K562 (cell line): ENCODE data around the gene RABGAP1L. TPM values are rescaled to one million over a fixed set of nuclear protein-coding genes. Genes with fewer than 3 reads are reported as not detected.

ENCODE experiments used
- ARID2 ChIP-seq: fragments of 450-650 bp; IDR thresholded peaks from 2 replicates; pipeline ENCODE4 v1.6.1; 2017; ENCODE audit warnings: antibody characterized with exemption, mild to moderate bottlenecking
- CEBPB ChIP-seq: fragments of 450-650 bp; IDR thresholded peaks from 2 replicates; pipeline ENCODE4 v1.6.1; 2016; ENCODE audit warnings: missing genetic modification characterization, missing compliant biosample characterization
- CEBPG ChIP-seq, 3 experiments: fragments of 200-800 bp in 1 of 3; sonication (Bioruptor generic) in 1 of 3; sonication (generic) in 1 of 3; formaldehyde crosslinking in 1 of 3; IDR thresholded peaks in 2 of 3; conservative IDR thresholded peaks in 1 of 3; 2 replicates each; pipeline versions ENCODE4 v1.6.1 to v1.8.0; 2016 to 2022; ENCODE audit warnings: missing compliant biosample characterization in 2 of 3, missing genetic modification characterization in 2 of 3, mild to moderate bottlenecking in 1 of 3, missing genetic modification reagents in 1 of 3
- CTCF ChIP-seq, 3 experiments: IDR thresholded peaks in 2 of 3; conservative IDR thresholded peaks in 1 of 3; 2 replicates each; pipeline ENCODE4 v1.5.1; 2011 to 2012; ENCODE audit warnings: low read length in 3 of 3, mild to moderate bottlenecking in 3 of 3, control low read depth in 2 of 3, improper control_type of control experiment in 1 of 3, inconsistent platforms in 1 of 3, low read depth in 1 of 3, mixed read lengths in 1 of 3, moderate library complexity in 1 of 3; ENCODE audit not compliant: insufficient read depth in 2 of 3
- E2F3 ChIP-seq: fragments of 250-450 bp; sonication (Bioruptor Pico); IDR thresholded peaks from 2 replicates; pipeline ENCODE4 v1.4.0; 2020; ENCODE audit warnings: mild to moderate bottlenecking
- RAD21 ChIP-seq, 2 experiments: fragments of 250-450 bp in 1 of 2; fragments of 450-650 bp in 1 of 2; sonication (Bioruptor Pico) in 1 of 2; formaldehyde crosslinking in 1 of 2; IDR thresholded peaks in 1 of 2; conservative IDR thresholded peaks in 1 of 2; 2 replicates each; pipeline versions ENCODE4 v1.4.0 to v1.8.0; 2020 to 2022; ENCODE audit warnings: mild to moderate bottlenecking in 2 of 2, moderate library complexity in 1 of 2
- ZBTB8A ChIP-seq: fragments of 450-650 bp; IDR thresholded peaks from 2 replicates; pipeline ENCODE4 v1.6.1; 2018; ENCODE audit warnings: mild to moderate bottlenecking, moderate library complexity; ENCODE audit not compliant: partially characterized antibody
- ZNF764 ChIP-seq: fragments of 250-450 bp; sonication (Bioruptor Pico); IDR thresholded peaks from 2 replicates; pipeline ENCODE4 v1.4.0; 2020; ENCODE audit warnings: low read depth, mild to moderate bottlenecking, moderate library complexity
- polyA plus RNA-seq, 8 experiments: library from polyadenylated mRNA; depleted of rRNA in 4 of 8; stranded (reverse) in 5 of 8; unstranded in 3 of 8; fragments of >200 nt; fragmentation: Nextera tagmentation in 2 of 8; fragmentation: Illumina TruSeq in 1 of 8; extraction: Ambion mirVana in 2 of 8; extraction: Trizol in 1 of 8; gene quantifications; 2 replicates each; pipeline versions ENCODE4 v1.2.1 to v1.2.3, GENCODE V29; 2011 to 2014; ENCODE audit warnings: inconsistent platforms in 1 of 8, missing spikeins in 1 of 8
- total RNA-seq, 7 experiments: library from RNA; depleted of rRNA in 6 of 7; stranded (reverse); fragments of >200 nt in 6 of 7; fragmentation: Illumina TruSeq in 2 of 7; extraction: Trizol in 2 of 7; gene quantifications; 2 replicates each; pipeline versions ENCODE4 v1.2.1 to v1.2.3, GENCODE V29; 2011 to 2021; ENCODE audit warnings: low replicate concordance in 1 of 7

Gene RABGAP1L
- total and polyA plus RNA-seq, 9 of the 15 experiments (the other 6 are each of a cell fraction or from before 2014, with no cell fraction given), result 16.5 to 44.9 (median 26.7) TPM

GRCh38 chr1:174217787-174218574, 58.7 kb downstream of the RABGAP1L start (continued):
- TF ChIP-seq CEBPG (CRISPR knock-in tag; IDR thresholded peaks at IDR 0.05), result no peak
- peak; percentile 64 to 83 for TF ChIP-seq CEBPG (tag; conservative IDR thresholded peaks at IDR 0.05 in 1 of 2, IDR thresholded peaks at IDR 0.05 in 1 of 2)
- TF ChIP-seq RAD21 (CRISPR knock-in tag; conservative IDR thresholded peaks at IDR 0.05 in 1 of 2, IDR thresholded peaks at IDR 0.05 in 1 of 2), result peak; percentile 89 to 93
- TF ChIP-seq ZNF764 (CRISPR knock-in tag), result peak; percentile 69; the same call in 1 of the 2 replicates
- peak; percentile 61; the same call in 1 of the 2 replicates for TF ChIP-seq ARID2
- peak; percentile 80 for TF ChIP-seq CEBPB (tag)
- TF ChIP-seq CTCF (IDR thresholded peaks at IDR 0.05 in 2 of 3, conservative IDR thresholded peaks at IDR 0.05 in 1 of 3; ENCODE audit: insufficient read depth in 2 of 3, low read depth in 1 of 3, low read length in 3 of 3), result peak; percentile 58 to 95 (median 70)
- TF ChIP-seq E2F3, result no peak
- TF ChIP-seq ZBTB8A, result no peak
